WTC11 (cell line): ENCODE results near the gene TCERG1. TPM values are rescaled to one million over a fixed set of nuclear protein-coding genes. Genes with fewer than 3 reads are reported as not detected.

Experiments used
- ATAC-seq: fragments of 200-7000 bp; cut with Tn5 transposase; 2 replicates; pipeline ENCODE4 v1.10.0; 2021; ENCODE audit warnings: mild to moderate bottlenecking, moderate library complexity
- CTCF ChIA-PET: fragments of 300-600 bp; sonication (Branson Sonifier 250); formaldehyde crosslinking; loops from one replicate; lab custom pipeline; 2021; ENCODE audit warnings: antibody characterized with exemption; lab: Charles Lee
- POLR2A ChIA-PET: fragments of 350-600 bp; sonication (Branson Sonifier 250); formaldehyde crosslinking; loops from one replicate; lab custom pipeline; 2021; ENCODE audit warnings: antibody characterized with exemption; lab: Charles Lee
- DNase-seq: peaks from one replicate; pipeline ENCODE4 v3.0.0; 2021; ENCODE audit warnings: low spot score
- H3K27ac Mint-ChIP-seq: 2 replicates; pipeline ENCODE4 v1.8.0; 2021; ENCODE audit warnings: mixed read lengths
- H3K27me3 Mint-ChIP-seq: 2 replicates; pipeline ENCODE4 v1.8.0; 2021; ENCODE audit warnings: low read depth, mild to moderate bottlenecking, moderate library complexity, mixed read lengths
- H3K36me3 Mint-ChIP-seq: 2 replicates; pipeline ENCODE4 v1.8.0; 2021; ENCODE audit warnings: mixed read lengths
- H3K4me1 Mint-ChIP-seq: 2 replicates; pipeline ENCODE4 v1.8.0; 2022; ENCODE audit warnings: mixed read lengths
- H3K4me3 Mint-ChIP-seq: 2 replicates; pipeline ENCODE4 v1.8.0; 2021; ENCODE audit warnings: mild to moderate bottlenecking, moderate library complexity, mixed read lengths
- H3K9me3 Mint-ChIP-seq: 2 replicates; pipeline ENCODE4 v1.8.0; 2021; ENCODE audit warnings: mixed read lengths
- AFF4 ChIP-seq: sonication (generic); formaldehyde crosslinking; IDR thresholded peaks from 2 replicates; pipeline ENCODE4 v1.8.1; 2023; ENCODE audit warnings: mild to moderate bottlenecking, missing genetic modification reagents, borderline replicate concordance
- ATF1 ChIP-seq: sonication (generic); formaldehyde crosslinking; IDR thresholded peaks from 2 replicates; pipeline ENCODE4 v1.8.1; 2023; ENCODE audit warnings: mild to moderate bottlenecking, moderate library complexity, missing genetic modification reagents
- CBFB ChIP-seq: sonication (generic); formaldehyde crosslinking; IDR thresholded peaks from 2 replicates; pipeline ENCODE4 v1.8.1; 2022; ENCODE audit warnings: mild to moderate bottlenecking, low read depth, missing genetic modification reagents
- CTCF ChIP-seq: fragments of 200-600 bp; IDR thresholded peaks from 2 replicates; pipeline ENCODE4 v1.8.0; 2022; ENCODE audit warnings: antibody characterized with exemption
- E2F5 ChIP-seq: sonication (generic); formaldehyde crosslinking; IDR thresholded peaks from 2 replicates; pipeline ENCODE4 v1.8.1; 2022; ENCODE audit warnings: mild to moderate bottlenecking, moderate library complexity, missing genetic modification reagents
- FOXP4 ChIP-seq: sonication (generic); formaldehyde crosslinking; IDR thresholded peaks from 2 replicates; pipeline ENCODE4 v1.8.0; 2022; ENCODE audit warnings: mild to moderate bottlenecking, missing genetic modification reagents
- KAT7 ChIP-seq: sonication (generic); formaldehyde crosslinking; IDR thresholded peaks from 2 replicates; pipeline ENCODE4 v1.8.1; 2023; ENCODE audit warnings: missing genetic modification reagents, mild to moderate bottlenecking, borderline replicate concordance
- NFE2L1 ChIP-seq: sonication (generic); formaldehyde crosslinking; IDR thresholded peaks from 2 replicates; pipeline ENCODE4 v1.8.1; 2023; ENCODE audit warnings: missing genetic modification reagents
- PREB ChIP-seq: sonication (generic); formaldehyde crosslinking; IDR thresholded peaks from 2 replicates; pipeline ENCODE4 v1.8.1; 2022; ENCODE audit warnings: mild to moderate bottlenecking, missing genetic modification reagents, moderate library complexity, borderline replicate concordance
- RORB ChIP-seq: fragments of 250-450 bp; sonication (Bioruptor Pico); IDR thresholded peaks from 2 replicates; pipeline ENCODE4 v1.9.0; 2021; ENCODE audit warnings: mild to moderate bottlenecking
- SMAD4 ChIP-seq: sonication (generic); formaldehyde crosslinking; IDR thresholded peaks from 2 replicates; pipeline ENCODE4 v1.8.0; 2022; ENCODE audit warnings: mild to moderate bottlenecking, missing genetic modification reagents
- SP1 ChIP-seq: sonication (generic); formaldehyde crosslinking; conservative IDR thresholded peaks from 2 replicates; pipeline ENCODE4 v1.8.1; 2022; ENCODE audit warnings: missing genetic modification reagents
- STAT6 ChIP-seq: sonication (generic); formaldehyde crosslinking; conservative IDR thresholded peaks from 2 replicates; pipeline ENCODE4 v1.8.1; 2023; ENCODE audit warnings: mild to moderate bottlenecking, low read depth, missing genetic modification reagents, moderate library complexity
- ZNF317 ChIP-seq: sonication (generic); formaldehyde crosslinking; IDR thresholded peaks from 2 replicates; pipeline ENCODE4 v1.8.1; 2023; ENCODE audit warnings: low read depth, mild to moderate bottlenecking, moderate library complexity, missing genetic modification reagents, borderline replicate concordance
- ZNF512 ChIP-seq: sonication (generic); formaldehyde crosslinking; IDR thresholded peaks from 2 replicates; pipeline ENCODE4 v1.8.1; 2022; ENCODE audit warnings: missing genetic modification reagents, borderline replicate concordance
- ZNF671 ChIP-seq: fragments of 250-450 bp; sonication (Bioruptor Pico); IDR thresholded peaks from 2 replicates; pipeline ENCODE4 v1.8.0; 2021; ENCODE audit warnings: mild to moderate bottlenecking
- total RNA-seq: library from RNA; stranded (reverse); gene quantifications from 3 replicates; pipeline ENCODE4 v1.2.3, GENCODE V29; 2021

TCERG1 gene
- total RNA-seq, 1 experiment from 2014 or later: 117 TPM

- no peak for TF ChIP-seq E2F5
- no peak for TF ChIP-seq CBFB (CRISPR knock-in tag)
- no peak for TF ChIP-seq RORB (CRISPR knock-in tag)
- no peak for TF ChIP-seq ATF1 (CRISPR knock-in tag)
- TF ChIP-seq STAT6 (CRISPR knock-in tag): no peak
Observed at GRCh38 chr5:146475190-146475780, 28.2 kb downstream of the TCERG1 start (continued).

- ATAC-seq: no peak
- H3K4me3 Mint-ChIP-seq: no peak overlapping the region
- peaks cover 54% of the 10 kb centered on the region for H3K36me3 Mint-ChIP-seq
- no peak overlapping the region for H3K27ac Mint-ChIP-seq
- TF ChIP-seq ZNF317 (CRISPR knock-in tag): no peak
- no peak for TF ChIP-seq E2F5
- no peak for DNase-seq
- ChIA-PET CTCF (no interaction called here), POLR2A (no interaction called here)
- no peaks in the 10 kb centered on the region for H3K27me3 Mint-ChIP-seq
- H3K4me1 Mint-ChIP-seq: no peaks in the 10 kb centered on the region
- no peaks in the 10 kb centered on the region for H3K9me3 Mint-ChIP-seq
Observed at GRCh38 chr5:146475906-146476305, 28.8 kb downstream of the TCERG1 start.

- H3K36me3 Mint-ChIP-seq: peaks cover 50% of the 10 kb centered on the region
- DNase-seq (no peak), ATAC-seq (no peak)
- no peak overlapping the region for H3K4me3 Mint-ChIP-seq
- H3K9me3 Mint-ChIP-seq: no peaks in the 10 kb centered on the region
- H3K27me3 Mint-ChIP-seq: no peaks in the 10 kb centered on the region
- no peaks in the 10 kb centered on the region for H3K4me1 Mint-ChIP-seq
- POLR2A ChIA-PET: no interaction called here
- H3K27ac Mint-ChIP-seq: no peak overlapping the region
- CTCF ChIA-PET: no interaction called here
- TF ChIP-seq PREB (CRISPR knock-in tag): no peak
- no peak for TF ChIP-seq AFF4 (CRISPR knock-in tag)
- TF ChIP-seq FOXP4: no peak
- no peak for TF ChIP-seq ZNF671 (CRISPR knock-in tag)
- TF ChIP-seq SMAD4 (CRISPR knock-in tag): no peak
- TF ChIP-seq ZNF512 (CRISPR knock-in tag): no peak
- no peak for TF ChIP-seq NFE2L1 (CRISPR knock-in tag)
- no peak for TF ChIP-seq KAT7
- TF ChIP-seq CTCF: no peak
- TF ChIP-seq SP1 (CRISPR knock-in tag): no peak
Observed at GRCh38 chr5:146482775-146483174, 35.6 kb downstream of the TCERG1 start.
